Liver (tissue), 9 donors: ENCODE data around the gene CRACR2A. TPM values are rescaled to one million over a fixed set of nuclear protein-coding genes. Genes with fewer than 3 reads are reported as not detected.

Experiments
- DNase-seq: peaks from one replicate; pipeline ENCODE4 v3.0.0-alpha.2; 2017; ENCODE audit warnings: low spot score
- H3K27ac ChIP-seq, 2 donors: one replicate each; pipeline ENCODE4 v1.7.0; 2013; ENCODE audit warnings: inconsistent platforms in 2 of 2, low read length in 2 of 2, control low read depth in 1 of 2, low read depth in 1 of 2, mild to moderate bottlenecking in 1 of 2
- H3K27me3 ChIP-seq, 4 donors: one replicate each; pipeline versions ENCODE4 v1.6.1 to v1.7.0; 2013; ENCODE audit warnings: low read length in 3 of 4, inconsistent platforms in 1 of 4, mild to moderate bottlenecking in 1 of 4, moderate library complexity in 1 of 4; ENCODE audit not compliant: control insufficient read depth in 4 of 4, insufficient read depth in 4 of 4
- H3K36me3 ChIP-seq, 4 donors: one replicate each; pipeline versions ENCODE4 v1.6.1 to v1.7.0; 2013; ENCODE audit warnings: low read length in 3 of 4, mild to moderate bottlenecking in 3 of 4, low read depth in 1 of 4, moderate library complexity in 1 of 4; ENCODE audit not compliant: control insufficient read depth in 4 of 4, insufficient read depth in 3 of 4
- H3K4me1 ChIP-seq, 4 donors: one replicate each; pipeline versions ENCODE4 v1.6.1 to v1.7.0; 2013; ENCODE audit warnings: low read length in 3 of 4, mild to moderate bottlenecking in 3 of 4, moderate library complexity in 1 of 4; ENCODE audit not compliant: control insufficient read depth in 4 of 4, insufficient read depth in 4 of 4
- H3K4me3 ChIP-seq, 3 donors: one replicate each; pipeline versions ENCODE4 v1.6.1 to v1.7.0; 2013; ENCODE audit warnings: low read length in 3 of 3, control low read depth in 1 of 3, low read depth in 1 of 3, mild to moderate bottlenecking in 1 of 3
- H3K9ac ChIP-seq, 2 donors: one replicate each; pipeline ENCODE4 v1.7.0; 2013; ENCODE audit warnings: low read length in 2 of 2, mild to moderate bottlenecking in 2 of 2, moderate library complexity in 2 of 2, control low read depth in 1 of 2, low read depth in 1 of 2
- H3K9me3 ChIP-seq, 4 donors: one replicate each; pipeline versions ENCODE4 v1.6.1 to v1.7.0; 2013; ENCODE audit warnings: low read length in 3 of 4; ENCODE audit not compliant: control insufficient read depth in 4 of 4
- ATF3 ChIP-seq: IDR thresholded peaks from 2 replicates; pipeline ENCODE4 v1.6.1; 2016; ENCODE audit warnings: antibody characterized with exemption
- EGR1 ChIP-seq, 2 donors: IDR thresholded peaks; 2 replicates each; pipeline ENCODE4 v1.6.1; 2016 to 2018; ENCODE audit warnings: antibody characterized with exemption in 2 of 2, low read depth in 2 of 2
- FOXA1 ChIP-seq: IDR thresholded peaks from 2 replicates; pipeline ENCODE4 v1.6.1; 2016; ENCODE audit warnings: antibody characterized with exemption
- GABPA ChIP-seq, 2 donors: IDR thresholded peaks in 1 of 2; conservative IDR thresholded peaks in 1 of 2; 2 replicates each; pipeline ENCODE4 v1.6.1; 2016; ENCODE audit warnings: antibody characterized with exemption in 2 of 2, mild to moderate bottlenecking in 1 of 2, moderate library complexity in 1 of 2
- HNF4A ChIP-seq, 2 donors: conservative IDR thresholded peaks; 2 replicates each; pipeline ENCODE4 v1.6.1; 2016; ENCODE audit warnings: antibody characterized with exemption in 2 of 2, mild to moderate bottlenecking in 2 of 2
- HNF4G ChIP-seq: IDR thresholded peaks from 2 replicates; pipeline ENCODE4 v1.6.1; 2016; ENCODE audit warnings: antibody characterized with exemption
- JUND ChIP-seq, 2 donors: IDR thresholded peaks; 2 replicates each; pipeline ENCODE4 v1.6.1; 2016; ENCODE audit warnings: antibody characterized with exemption in 2 of 2
- NR2F2 ChIP-seq: IDR thresholded peaks from 2 replicates; pipeline ENCODE4 v1.6.1; 2016; ENCODE audit warnings: antibody characterized with exemption
- RAD21 ChIP-seq, 2 donors: IDR thresholded peaks; 2 replicates each; pipeline ENCODE4 v1.6.1; 2016; ENCODE audit warnings: antibody characterized with exemption in 2 of 2, mild to moderate bottlenecking in 2 of 2
- RXRA ChIP-seq, 2 donors: IDR thresholded peaks; 2 replicates each; pipeline ENCODE4 v1.6.1; 2017 to 2018; ENCODE audit warnings: antibody characterized with exemption in 2 of 2, mild to moderate bottlenecking in 1 of 2
- SP1 ChIP-seq: IDR thresholded peaks from 2 replicates; pipeline ENCODE4 v1.6.1; 2018; ENCODE audit warnings: antibody characterized with exemption, mild to moderate bottlenecking
- TAF1 ChIP-seq: conservative IDR thresholded peaks from 2 replicates; pipeline ENCODE4 v1.6.1; 2016; ENCODE audit warnings: antibody characterized with exemption, mild to moderate bottlenecking
- YY1 ChIP-seq: IDR thresholded peaks from 2 replicates; pipeline ENCODE4 v1.6.1; 2016; ENCODE audit warnings: antibody characterized with exemption, mild to moderate bottlenecking
- WGBS: extraction: QIAGEN DNeasy Blood & Tissue Kit; methylation state at CpG from one replicate; pipeline ENCODE4 v1.1.7; 2013; 5-methylcytosine and 5-hydroxymethylcytosine counted together
- polyA plus RNA-seq, 2 donors: library from polyadenylated mRNA; stranded (reverse) in 1 of 2; unstranded in 1 of 2; fragments of 200-250 nt in 1 of 2; fragments of >200 nt in 1 of 2; fragmentation: Nextera tagmentation in 1 of 2; extraction: Ambion mirVana in 1 of 2; gene quantifications; one replicate each; pipeline versions ENCODE4 v1.2.1 to v1.2.3, GENCODE V29; 2013 to 2015
- total RNA-seq, 2 donors: library from RNA; depleted of rRNA; stranded (reverse); fragments of >200 nt; gene quantifications; one replicate each; pipeline ENCODE4 v1.2.3, GENCODE V29; 2014
- TF ChIP-seq, protein P1 (sequence below): fragments of 150-350 bp; IDR thresholded peaks from 2 replicates; pipeline ENCODE4 v1.5.1; 2017; ENCODE audit warnings: improper control_type of control experiment, low read depth, low read length; ENCODE audit not compliant: missing input control
- TF ChIP-seq, protein P2 (sequence below): IDR thresholded peaks from 2 replicates; pipeline ENCODE4 v1.6.1; 2016; ENCODE audit warnings: antibody characterized with exemption, mild to moderate bottlenecking
- TF ChIP-seq, protein P3 (sequence below): IDR thresholded peaks from 2 replicates; pipeline ENCODE4 v1.6.1; 2016; ENCODE audit warnings: antibody characterized with exemption
- TF ChIP-seq, protein P4 (sequence below): IDR thresholded peaks from 2 replicates; pipeline ENCODE4 v1.6.1; 2016; ENCODE audit warnings: antibody characterized with exemption
- donor health status: healthy.
- donor health status: healthy.
- donor health status: healthy.
- donor health status: healthy.
- donor health status: healthy.

CRACR2A gene
- total and polyA plus RNA-seq, 4 donors: 0.33 to 4.2 (median 1.4) TPM

DNA sequence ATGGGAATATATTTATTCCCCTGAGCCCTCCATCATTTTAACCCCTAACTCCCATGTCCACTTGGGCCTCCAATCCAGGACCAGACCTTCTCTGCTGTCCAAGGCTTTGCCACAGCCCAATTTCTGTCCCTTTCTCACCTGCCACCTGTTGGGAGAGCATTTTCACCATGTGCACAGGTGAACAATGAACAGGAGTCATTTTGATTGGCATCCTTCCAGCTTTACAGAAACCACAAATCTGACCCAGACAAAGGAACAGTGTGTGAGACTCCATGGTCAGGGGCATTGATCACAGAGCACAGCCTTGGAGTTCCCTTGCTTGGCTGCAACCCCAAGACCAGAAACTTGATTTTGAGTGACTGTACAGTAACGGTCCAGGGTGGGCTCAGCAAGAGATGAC lies 91.9 kb downstream of the CRACR2A start:
- WGBS: 81% methylated on average over 1 of the region's 1 CpG
- Histone ChIP-seq H3K4me3 (no peak overlapping the region), H3K36me3 (no peaks in the 10 kb centered on the region), H3K27ac (no peak overlapping the region), H3K9me3 (no peaks in the 10 kb centered on the region), H3K4me1 (no peaks in the 10 kb centered on the region), H3K9ac (no peak overlapping the region), H3K27me3 (no peaks in the 10 kb centered on the region)
- DNase-seq: no peak
- TF ChIP-seq HNF4G: no peak
- TF ChIP-seq, protein P1, sequence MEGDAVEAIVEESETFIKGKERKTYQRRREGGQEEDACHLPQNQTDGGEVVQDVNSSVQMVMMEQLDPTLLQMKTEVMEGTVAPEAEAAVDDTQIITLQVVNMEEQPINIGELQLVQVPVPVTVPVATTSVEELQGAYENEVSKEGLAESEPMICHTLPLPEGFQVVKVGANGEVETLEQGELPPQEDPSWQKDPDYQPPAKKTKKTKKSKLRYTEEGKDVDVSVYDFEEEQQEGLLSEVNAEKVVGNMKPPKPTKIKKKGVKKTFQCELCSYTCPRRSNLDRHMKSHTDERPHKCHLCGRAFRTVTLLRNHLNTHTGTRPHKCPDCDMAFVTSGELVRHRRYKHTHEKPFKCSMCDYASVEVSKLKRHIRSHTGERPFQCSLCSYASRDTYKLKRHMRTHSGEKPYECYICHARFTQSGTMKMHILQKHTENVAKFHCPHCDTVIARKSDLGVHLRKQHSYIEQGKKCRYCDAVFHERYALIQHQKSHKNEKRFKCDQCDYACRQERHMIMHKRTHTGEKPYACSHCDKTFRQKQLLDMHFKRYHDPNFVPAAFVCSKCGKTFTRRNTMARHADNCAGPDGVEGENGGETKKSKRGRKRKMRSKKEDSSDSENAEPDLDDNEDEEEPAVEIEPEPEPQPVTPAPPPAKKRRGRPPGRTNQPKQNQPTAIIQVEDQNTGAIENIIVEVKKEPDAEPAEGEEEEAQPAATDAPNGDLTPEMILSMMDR: no peak
- TF ChIP-seq FOXA1: no peak
- no peak for TF ChIP-seq JUND (IDR thresholded peaks at IDR 0.05)
- no peak for TF ChIP-seq ATF3
- no peak for TF ChIP-seq SP1
- TF ChIP-seq RAD21 (IDR thresholded peaks at IDR 0.05): no peak
- TF ChIP-seq RXRA (IDR thresholded peaks at IDR 0.05): no peak
- TF ChIP-seq NR2F2: no peak
- TF ChIP-seq HNF4A (conservative IDR thresholded peaks at IDR 0.05): no peak
- TF ChIP-seq GABPA (IDR thresholded peaks at IDR 0.05 in 1 of 2, conservative IDR thresholded peaks at IDR 0.05 in 1 of 2): no peak
- TF ChIP-seq, protein P2, sequence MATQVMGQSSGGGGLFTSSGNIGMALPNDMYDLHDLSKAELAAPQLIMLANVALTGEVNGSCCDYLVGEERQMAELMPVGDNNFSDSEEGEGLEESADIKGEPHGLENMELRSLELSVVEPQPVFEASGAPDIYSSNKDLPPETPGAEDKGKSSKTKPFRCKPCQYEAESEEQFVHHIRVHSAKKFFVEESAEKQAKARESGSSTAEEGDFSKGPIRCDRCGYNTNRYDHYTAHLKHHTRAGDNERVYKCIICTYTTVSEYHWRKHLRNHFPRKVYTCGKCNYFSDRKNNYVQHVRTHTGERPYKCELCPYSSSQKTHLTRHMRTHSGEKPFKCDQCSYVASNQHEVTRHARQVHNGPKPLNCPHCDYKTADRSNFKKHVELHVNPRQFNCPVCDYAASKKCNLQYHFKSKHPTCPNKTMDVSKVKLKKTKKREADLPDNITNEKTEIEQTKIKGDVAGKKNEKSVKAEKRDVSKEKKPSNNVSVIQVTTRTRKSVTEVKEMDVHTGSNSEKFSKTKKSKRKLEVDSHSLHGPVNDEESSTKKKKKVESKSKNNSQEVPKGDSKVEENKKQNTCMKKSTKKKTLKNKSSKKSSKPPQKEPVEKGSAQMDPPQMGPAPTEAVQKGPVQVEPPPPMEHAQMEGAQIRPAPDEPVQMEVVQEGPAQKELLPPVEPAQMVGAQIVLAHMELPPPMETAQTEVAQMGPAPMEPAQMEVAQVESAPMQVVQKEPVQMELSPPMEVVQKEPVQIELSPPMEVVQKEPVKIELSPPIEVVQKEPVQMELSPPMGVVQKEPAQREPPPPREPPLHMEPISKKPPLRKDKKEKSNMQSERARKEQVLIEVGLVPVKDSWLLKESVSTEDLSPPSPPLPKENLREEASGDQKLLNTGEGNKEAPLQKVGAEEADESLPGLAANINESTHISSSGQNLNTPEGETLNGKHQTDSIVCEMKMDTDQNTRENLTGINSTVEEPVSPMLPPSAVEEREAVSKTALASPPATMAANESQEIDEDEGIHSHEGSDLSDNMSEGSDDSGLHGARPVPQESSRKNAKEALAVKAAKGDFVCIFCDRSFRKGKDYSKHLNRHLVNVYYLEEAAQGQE: no peak
- TF ChIP-seq, protein P3, sequence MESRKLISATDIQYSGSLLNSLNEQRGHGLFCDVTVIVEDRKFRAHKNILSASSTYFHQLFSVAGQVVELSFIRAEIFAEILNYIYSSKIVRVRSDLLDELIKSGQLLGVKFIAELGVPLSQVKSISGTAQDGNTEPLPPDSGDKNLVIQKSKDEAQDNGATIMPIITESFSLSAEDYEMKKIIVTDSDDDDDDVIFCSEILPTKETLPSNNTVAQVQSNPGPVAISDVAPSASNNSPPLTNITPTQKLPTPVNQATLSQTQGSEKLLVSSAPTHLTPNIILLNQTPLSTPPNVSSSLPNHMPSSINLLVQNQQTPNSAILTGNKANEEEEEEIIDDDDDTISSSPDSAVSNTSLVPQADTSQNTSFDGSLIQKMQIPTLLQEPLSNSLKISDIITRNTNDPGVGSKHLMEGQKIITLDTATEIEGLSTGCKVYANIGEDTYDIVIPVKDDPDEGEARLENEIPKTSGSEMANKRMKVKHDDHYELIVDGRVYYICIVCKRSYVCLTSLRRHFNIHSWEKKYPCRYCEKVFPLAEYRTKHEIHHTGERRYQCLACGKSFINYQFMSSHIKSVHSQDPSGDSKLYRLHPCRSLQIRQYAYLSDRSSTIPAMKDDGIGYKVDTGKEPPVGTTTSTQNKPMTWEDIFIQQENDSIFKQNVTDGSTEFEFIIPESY: no peak
- TF ChIP-seq YY1: no peak
- TF ChIP-seq, protein P4, sequence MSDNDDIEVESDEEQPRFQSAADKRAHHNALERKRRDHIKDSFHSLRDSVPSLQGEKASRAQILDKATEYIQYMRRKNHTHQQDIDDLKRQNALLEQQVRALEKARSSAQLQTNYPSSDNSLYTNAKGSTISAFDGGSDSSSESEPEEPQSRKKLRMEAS: no peak
- no peak for TF ChIP-seq EGR1 (IDR thresholded peaks at IDR 0.05; ENCODE audit: low read depth in 2 of 2)
- no peak for TF ChIP-seq TAF1
